PC-3 (cell line): ENCODE results near the gene PLEKHO1.

Source experiments
- CTCF ChIP-seq: fragments of 300-600 bp; sonication (generic); conservative IDR thresholded peaks from 2 replicates; pipeline ENCODE4 v1.5.1; 2017; ENCODE audit warnings: antibody characterized with exemption, low read depth, mild to moderate bottlenecking, low read length
- EZH2 ChIP-seq: fragments of 300-600 bp; sonication (generic); IDR thresholded peaks from one replicate; pipeline ENCODE4 v1.6.1; 2017; ENCODE audit warnings: antibody characterized with exemption, mild to moderate bottlenecking, low read length; ENCODE audit not compliant: unreplicated experiment

- no peak for TF ChIP-seq CTCF
- no peak for TF ChIP-seq EZH2
Observed at GRCh38 chr1:150182247-150182646, 32.5 kb downstream of the PLEKHO1 start.
